Measurements from ENCODE around the gene ROBO1.
"Not testable (repeated sequence)": the region's sequence is repeated elsewhere in the genome, so short reads cannot be mapped to it uniquely, and the experiment has no call there.

The ROBO1 gene

DNA sequence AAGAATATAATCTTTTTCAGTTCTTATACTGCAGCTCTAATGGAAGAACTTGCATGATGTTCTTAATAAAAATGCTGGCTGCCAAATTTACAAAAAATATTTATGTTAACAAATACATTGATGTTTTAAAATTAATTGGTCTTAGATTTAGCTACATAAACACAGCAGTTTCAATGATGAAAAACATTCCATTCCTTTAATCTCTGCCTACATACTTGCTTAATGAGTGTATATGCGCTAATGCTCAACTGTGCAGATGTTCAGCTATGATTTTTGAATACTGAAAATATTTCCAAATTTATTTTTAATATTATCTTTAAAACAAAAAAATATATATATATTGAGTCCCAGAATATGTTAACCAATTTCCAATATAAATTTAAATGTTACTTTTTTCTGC, 867.4 kb downstream of the ROBO1 start:
- no peak for DNase-seq

DNA sequence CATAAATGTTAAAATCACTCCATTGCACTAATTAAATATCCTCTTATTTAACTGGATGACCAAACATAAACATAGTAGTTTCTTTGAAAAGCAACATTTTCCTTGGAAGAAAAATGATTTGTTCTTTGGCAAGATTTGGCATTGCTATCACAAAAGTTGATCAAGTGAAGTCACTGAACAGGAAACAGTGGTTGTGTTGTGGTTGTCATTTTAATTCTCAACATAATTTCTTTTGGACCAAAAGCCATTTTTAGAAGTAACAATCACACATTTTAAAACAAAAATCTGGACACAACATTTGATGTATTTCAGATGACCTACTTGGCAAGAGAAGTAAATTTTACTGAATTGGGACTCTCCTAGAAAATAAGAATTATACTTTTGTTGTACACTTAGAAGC, 872.3 kb downstream of the ROBO1 start:
- no peak for DNase-seq

DNA sequence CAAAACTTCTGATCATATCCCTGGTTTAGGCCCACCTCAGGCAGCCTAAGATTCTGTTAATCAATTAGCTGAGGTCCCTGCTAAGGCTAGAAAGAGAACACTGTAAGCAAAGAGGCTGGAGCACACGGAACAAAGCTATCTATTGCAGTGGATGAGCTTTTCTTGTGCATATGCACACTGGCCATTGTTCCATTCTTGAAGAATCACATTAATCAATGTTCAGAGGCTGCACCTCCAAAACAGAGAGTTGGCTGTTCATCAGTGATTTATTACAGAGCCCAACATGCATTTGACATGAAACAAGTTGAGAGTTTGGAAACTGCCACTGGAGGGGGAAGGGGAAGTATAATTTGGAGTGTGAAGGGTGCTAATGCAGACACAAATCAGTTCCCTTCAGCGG, 873.0 kb downstream of the ROBO1 start:
- no peak for DNase-seq

DNA sequence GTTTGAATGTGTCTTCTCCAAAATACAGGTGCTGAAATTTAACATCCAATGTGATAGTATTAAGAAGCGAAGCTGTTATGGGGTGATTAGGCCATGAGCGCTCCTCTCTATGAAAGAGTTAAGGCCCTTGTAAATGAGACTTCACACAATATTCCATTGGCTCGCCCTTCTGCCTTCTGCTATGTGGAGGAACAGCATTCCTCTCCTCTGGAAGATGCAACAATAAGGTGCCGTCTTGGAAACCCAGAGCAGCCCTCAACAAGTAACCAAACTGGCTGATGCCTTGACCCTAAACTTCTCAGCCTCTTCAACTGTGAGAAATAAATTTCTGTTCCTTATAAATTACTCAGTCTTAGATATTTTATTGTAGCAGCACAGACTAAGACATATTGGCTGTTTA, 874.6 kb downstream of the ROBO1 start:
- no peak for DNase-seq

DNA sequence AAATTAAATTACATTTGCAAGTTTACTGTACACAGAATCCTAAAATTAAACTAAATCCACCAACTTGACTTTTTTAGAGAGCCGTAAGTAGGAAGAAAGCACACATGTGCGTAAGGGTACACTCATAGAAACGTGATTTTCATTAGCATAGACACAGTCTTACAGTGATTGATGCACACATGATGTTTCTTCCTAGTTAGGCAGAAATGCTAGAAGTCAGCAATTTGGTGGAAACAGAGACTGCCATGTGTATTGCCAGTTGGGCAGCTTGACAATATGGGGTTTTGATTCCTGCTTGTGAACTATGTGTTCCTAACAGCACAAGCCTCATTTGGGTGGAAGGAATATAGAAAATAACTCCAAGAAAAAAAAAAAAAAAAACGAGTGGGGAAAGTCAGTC, 878.5 kb downstream of the ROBO1 start:
- no peak for DNase-seq

DNA sequence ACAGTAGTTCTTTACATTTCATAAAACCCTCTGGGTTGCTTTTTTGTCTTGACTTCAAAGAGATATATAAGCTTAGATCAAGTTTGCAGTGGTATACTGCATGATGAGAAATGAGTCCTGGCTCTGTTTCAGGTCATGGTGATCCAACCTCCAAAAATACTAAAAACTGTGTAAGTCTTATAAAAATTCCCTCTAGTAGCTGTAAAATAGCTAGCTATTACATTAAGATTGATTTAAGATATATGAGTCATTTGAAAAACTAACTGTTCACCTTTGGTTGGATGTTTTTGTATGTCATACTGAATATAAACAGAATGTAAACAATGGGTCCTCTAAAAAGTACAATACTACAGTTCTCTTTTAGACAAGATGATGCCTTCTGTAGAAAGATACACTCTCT, 879.2 kb downstream of the ROBO1 start:
- DNase-seq, result no peak

DNA sequence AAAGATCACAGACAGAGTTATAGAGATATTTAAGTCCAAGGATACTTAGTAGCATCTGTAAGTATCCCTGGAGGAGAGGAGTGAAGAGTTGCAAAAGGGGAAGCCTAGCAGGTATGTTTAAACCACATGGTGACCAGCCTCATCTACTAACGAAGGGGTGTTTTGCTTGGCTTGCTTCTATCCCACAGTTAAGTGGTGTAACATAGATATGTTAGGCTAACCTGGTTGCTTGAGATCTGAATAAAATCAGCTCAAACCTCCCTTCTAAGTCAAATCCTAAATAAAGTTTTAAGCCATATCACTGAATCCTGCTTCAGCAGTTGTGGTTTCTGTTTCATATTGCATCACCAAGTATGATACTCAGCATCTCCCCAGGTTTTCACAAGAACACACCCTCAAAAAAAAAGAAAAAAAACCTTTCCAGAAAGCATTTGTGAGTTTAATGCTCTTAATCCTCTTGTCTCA, 880.2 kb downstream of the ROBO1 start:
- DNase-seq, result no peak

DNA sequence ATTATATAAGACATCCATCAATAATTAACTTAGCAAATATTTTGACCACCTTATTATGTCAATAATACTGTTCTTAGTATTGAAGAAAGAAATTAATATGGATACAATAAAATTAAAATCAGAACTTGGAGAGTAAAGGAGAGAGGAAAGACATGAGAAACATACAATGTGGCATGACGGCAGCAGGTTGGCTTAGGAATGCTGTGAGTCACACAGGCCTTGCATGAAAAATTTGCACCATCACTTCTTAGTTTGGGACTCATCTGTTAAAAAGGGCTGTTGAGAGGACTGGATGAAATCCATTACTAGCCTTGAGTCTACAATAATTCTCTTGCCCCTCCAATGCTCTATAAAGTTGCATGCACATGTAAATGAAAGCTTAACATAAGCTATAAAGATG, 880.8 kb downstream of the ROBO1 start:
- no peak for DNase-seq

DNA sequence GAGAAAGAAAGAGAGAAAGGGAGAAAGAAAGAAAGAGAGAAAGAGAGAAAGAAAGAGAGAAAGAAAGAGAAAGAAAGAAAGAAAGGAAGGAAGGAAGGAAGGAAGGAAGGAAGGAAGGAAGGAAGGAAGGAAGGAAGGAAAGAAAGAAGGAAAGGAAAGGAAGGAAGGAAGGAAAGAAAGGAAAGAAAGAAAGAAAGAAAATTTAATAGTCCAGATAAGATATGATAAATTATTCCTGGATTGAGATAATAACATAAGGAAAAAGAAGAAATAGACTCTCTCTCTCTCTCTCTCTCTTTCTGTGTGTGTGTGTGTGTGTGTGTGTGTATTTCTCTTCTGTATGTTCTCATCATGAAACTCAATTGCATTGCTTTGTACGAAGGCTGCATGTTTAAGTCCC, 883.2 kb downstream of the ROBO1 start:
- DNase-seq, result not testable (repeated sequence)

DNA sequence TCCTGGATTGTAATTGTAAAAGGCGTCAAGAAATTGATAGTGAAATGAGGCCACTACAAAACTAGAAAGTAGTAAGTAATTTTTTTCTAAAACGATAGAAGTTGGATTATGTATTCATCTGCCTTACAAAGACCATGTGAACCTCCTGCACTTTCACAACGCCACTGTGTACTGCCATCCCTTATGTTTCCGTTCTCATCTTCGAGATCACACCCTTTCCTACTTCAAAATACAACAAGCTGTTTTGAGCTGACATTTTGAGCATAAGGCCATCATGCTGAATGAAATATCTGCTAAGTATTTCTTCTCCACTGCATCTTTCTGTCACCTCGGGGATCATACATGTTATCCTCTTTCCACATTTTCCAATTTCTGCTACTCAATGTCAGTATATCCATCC, 885.5 kb downstream of the ROBO1 start:
- no peak for DNase-seq

DNA sequence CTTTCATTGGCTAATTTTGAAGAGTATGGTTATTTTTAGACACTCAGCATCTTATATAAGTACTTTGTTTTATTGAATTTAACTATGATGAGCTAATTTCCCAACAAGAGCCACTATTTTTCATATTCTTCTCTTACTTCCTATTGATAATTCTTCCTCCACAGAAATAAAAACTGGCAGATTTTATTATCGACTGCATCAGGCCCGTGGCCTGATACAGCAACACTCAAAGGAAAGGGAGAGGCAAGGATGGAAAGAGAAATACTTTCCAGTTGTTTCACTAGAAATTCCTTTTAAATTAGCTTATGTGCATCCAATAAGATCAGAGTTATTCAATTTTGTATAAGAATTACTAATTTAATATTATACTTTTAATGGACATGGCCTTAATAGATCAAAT, 886.3 kb downstream of the ROBO1 start:
- no peak for DNase-seq

DNA sequence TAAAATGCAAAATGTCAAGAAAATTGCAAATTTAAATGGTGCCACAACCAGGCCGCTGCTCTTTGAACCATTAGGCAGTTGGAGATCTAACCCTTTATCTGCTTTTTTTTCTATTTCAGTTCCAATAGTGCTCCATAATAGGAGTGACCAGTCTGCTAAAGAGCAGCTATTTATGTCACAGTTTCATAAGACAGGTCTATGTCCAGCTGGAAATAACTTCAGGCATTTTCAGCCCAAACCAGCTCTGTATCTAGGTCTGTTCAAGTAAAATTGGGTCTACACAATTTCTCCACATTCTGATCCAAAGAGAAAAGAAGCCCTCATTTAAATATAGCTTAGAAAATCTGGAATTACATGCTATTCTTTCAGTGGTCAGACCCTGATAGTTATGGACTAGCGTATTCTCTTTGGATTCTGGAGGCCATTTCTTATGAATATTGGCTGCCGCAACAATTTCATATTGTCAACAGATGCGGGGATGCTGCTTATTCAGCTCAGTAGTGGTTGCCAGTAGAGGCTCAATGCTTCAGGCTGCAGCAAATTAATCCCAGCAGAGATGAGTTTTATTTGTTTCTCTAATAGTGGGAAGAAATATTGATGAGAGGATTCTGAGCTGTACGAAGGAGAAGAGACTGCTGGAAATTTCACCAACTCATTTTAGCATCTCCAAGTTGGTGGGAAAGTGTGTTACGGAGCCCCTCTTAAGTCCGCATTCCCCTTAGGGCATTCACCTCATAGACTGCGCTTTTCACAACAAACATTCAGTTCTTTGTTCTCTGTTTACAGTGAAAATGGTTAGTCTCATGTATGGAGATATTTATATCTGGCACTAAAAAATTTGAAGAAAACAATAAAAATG, 887.0 kb downstream of the ROBO1 start:
- DNase-seq, result no peak

DNA sequence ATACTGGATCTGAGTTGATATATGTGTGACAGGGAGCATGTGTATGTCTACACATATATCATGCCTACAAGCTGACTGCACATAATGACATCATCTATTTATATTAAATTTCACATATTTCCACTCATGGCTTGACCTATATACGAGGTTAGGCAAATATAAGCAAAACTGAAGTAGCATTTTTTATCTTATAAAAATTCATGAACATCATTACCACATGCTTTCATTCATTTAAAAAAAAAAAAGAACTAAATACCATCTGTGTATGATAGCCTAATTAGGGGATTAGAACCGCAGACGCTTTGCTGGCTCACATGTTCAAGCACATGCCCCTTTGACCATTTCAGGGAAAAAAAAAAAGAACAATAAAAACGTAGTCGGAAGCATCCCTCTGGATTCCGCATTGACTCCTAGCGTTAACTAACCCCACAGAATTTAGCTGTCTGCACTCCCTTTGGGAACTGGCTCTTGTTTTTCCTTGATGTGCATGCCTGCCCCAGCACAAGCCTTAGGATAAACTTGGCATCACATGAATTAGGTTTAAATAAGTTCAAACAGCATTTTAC, 888.4 kb downstream of the ROBO1 start:
- no peak for DNase-seq

DNA sequence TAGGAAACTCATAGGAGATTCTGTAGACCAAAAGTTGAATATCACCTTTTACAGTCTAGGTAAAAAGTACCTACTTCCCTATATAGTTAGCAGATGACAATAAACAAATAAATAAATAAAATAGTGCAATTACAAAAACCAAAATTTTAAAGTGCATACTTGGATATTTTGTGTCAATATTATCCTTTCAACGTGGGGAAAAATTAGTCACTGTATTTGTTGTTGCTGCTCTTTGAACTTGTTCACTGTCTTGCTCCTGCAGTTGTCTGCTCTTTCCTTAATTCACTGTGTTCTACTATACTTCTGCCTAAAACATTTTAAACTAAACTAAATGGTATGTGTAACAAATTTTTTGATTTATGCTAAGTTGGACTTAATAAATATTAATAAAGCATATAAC, 889.0 kb downstream of the ROBO1 start:
- no peak for DNase-seq

DNA sequence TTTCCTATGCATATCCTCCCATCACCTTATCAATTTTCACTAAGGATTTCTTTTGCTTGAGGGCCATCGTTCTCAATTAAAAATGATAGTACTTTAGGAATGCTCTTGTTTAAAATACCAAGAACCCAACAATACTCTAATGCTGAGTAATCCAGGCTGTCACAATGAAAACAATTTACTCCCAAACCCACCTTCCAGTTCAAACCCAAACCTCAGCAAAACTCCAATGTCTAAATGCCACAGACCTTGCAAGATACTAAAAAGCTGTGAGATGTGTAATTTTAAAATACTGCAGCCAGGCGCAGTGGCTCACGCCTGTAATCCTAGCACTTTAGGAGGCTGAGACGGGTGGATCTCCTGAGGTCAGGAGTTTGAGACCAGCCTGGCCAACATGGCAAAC, 889.8 kb downstream of the ROBO1 start:
- DNase-seq, result no peak

DNA sequence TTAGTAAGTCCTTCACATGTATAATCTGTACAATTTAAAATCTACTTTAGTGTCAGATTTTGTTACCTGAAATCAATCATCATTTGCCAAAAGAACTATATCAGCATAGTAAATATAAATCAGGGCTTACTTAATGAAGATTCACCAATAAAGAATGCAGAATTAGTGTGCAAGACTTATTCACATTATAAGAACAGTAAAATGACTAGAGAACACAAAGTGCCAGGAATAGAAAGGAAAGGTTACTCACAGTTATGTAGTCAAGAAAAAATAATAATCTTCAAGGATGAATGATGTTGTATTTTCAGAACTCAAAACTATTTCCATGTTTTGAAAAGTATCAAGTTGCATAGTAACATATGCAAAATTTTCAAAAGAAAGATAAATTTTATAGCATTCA, 891.9 kb downstream of the ROBO1 start:
- DNase-seq, result no peak

DNA sequence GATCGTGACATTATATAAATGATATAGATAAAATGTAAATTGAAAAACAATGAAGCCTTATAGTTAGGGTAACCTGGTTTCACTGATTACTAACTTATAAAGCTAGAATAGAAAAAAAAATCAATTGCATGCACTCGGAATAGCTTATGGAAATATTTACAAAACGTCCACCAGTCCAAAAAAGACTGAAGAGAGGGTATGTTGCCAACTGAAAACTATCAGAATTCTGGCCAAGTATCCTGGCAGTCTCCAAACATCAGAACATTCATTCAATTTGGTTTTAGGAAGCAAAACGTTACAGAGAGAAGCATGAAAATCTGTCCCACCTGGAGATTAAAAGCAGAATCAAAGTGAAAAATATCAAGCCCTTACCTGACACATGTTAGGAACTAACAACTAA, 892.4 kb downstream of the ROBO1 start:
- DNase-seq, result no peak

DNA sequence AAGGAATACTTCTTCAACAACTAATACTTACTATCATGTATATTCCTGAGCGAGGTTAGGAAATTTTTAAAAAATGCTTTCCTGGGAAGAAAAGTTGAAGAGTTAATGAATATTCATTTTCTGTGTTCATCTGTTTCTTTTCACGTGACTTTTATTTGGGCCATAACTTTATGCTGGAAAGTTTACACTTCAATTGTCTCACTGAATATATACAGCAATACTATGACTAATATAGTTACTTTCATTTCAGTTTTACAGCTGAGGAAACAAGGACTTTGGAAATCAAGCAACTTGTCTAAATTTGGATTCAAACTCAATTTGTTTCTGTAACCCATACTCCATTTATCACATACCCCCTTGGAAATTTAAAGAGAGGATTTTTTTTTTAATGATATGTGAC, 894.2 kb downstream of the ROBO1 start:
- no peak for DNase-seq

DNA sequence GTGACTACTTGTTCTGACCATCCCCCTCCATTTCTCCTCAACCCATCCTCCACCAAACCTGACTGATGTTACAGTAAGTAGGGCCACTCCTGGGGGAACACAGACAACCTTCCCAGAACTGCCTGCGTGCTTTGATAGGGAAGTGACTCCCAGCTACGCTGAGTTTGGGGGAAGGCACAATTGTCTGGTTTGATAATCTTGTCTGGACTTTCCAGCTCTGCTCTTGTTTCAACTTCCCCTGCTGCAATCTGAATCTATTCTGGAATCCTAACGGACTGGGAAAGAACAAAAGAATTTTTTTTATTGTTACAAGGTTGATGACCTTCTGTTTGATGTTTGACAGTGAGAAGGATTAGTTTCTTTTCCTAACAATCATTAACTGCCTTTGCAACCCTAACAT, 895.6 kb downstream of the ROBO1 start:
- no peak for DNase-seq

DNA sequence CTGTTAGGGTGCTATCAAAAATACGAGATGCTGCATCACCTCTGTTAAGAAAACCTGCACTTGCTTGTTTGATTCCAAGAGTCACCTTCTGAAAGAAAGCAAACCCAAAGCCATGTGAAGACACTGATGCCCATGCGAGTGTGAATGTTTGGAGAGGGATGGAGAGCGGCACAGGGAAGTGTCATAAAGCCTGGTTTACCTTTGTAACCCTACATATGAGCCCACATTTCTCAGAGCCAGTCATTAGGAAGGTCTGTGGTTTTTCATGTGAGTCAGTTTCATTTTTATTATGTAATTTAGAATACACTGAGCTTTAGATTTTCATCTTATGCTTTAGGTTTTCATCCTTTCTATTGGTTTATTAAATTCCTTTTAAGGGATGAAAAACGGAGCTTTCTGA, 896.8 kb downstream of the ROBO1 start:
- no peak for DNase-seq

DNA sequence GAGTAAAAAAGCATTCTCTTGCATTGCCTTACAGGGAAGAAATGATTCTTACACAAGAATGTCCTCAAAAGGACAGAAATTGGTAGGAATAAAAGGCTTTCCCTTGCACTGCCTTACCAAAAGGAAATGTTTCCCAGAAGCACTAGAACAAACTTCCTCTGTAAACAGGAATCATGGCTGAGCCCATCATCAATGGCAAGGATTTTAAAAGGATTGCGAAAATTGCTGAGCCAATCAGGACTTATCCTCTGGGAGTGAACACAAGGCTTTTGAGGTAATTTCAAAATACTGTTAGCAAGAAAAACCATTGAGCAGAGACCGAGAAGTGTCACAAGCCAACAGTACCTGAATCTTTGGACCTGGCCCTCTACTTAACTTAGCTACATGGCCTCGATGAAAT, 897.3 kb downstream of the ROBO1 start:
- no peak for DNase-seq

DNA sequence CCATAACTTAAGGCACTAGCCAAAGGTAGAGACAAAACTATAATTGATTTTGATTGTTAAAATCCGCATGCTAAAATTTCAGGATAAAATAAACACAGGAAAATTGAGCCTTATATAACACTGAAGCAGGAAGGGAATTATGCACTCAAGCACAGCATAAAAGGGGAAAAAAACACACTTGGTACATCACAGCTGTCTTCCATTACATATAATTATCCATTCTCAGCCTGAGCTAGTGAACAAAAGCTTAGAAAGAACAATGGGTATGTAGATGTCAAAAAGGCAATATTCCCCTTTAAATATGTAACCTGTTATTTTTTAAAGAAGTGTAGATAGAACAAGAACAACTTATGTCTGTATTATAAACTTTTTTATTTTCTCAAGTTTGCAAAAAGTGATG, 899.2 kb downstream of the ROBO1 start:
- DNase-seq, result no peak

DNA sequence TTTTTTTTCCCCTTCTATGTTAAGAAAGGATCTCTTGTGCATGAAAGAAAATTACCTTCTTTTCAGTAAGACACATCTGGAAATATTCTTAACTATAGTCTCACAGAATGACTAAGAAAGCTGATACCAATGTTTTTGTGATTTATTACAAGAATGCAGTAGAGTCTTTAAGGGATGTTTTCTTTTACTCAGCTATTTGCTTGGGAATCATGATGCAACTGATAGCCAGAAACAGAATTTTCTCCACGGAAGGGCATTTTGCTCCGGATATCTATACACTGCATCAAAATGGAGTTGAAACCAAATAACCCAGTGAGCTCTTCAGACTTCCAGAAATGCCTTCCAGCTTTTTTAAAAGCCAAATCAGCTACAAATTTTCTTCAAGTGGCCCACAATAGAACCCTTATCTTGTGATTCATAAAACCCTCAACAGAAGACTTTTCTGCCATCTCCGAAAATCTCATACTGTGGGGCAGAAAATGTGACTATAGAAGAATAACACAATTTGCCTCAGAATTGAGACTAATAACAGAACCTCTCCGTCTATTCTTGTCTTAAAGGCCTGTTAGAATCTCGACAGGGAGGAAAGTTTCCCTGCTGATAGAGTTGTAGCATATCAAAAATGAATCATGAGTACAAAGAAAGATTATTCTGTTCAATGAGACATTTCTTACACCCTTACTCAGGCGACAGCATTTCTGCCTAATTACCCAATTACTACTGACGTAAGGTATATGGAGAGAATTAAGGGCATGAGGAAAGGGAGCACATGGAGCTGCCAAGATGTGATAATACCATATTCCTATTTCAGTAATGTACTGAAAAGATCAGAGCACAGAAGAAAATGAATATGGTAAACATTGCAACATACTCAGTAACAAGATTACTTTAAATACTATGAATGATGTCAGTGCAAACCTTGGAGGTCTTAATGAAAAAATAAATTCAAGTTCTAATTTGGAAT, 900.1 kb downstream of the ROBO1 start:
- no peak for DNase-seq

All from CD4-positive, alpha-beta T cell treated with Interleukin-12 subunit alpha and Interleukin-12 subunit beta, for 1 hour (primary cell).